Activated naive CD4-positive, alpha-beta T cell (primary cell): Measurements from ENCODE around the gene HYKK.
"Not testable (repeated sequence)": the region's sequence is repeated elsewhere in the genome, so short reads cannot be mapped to it uniquely, and the experiment has no call there.

Source experiments
- DNase-seq, 4 experiments: peaks; one replicate each; lab custom pipeline; 2025; lab: John Stamatoyannopoulos, UW

The HYKK gene

GRCh38 chr15:78540141-78540870, 32.9 kb downstream of the HYKK start, which contains the start of gene PSMA4:
Gene PSMA4 (plus strand): TSS chr15:78540444. CDS start chr15:78541928, 1,484 bp downstream.
- peak; percentile 84 to 94 (median 92) for DNase-seq

- DNase-seq, result no peak
These were observed 33.7 kb downstream of the HYKK start for GRCh38 chr15:78540871-78541743.

- DNase-seq, result no peak
These were observed 34.3 kb downstream of the HYKK start for GRCh38 chr15:78541744-78542034.

GRCh38 chr15:78542647-78543046, 35.3 kb downstream of the HYKK start:
- DNase-seq, result no peak

- no peak for DNase-seq
These were observed 42.8 kb downstream of the HYKK start for GRCh38 chr15:78550194-78550593.

GRCh38 chr15:78550815-78551214, 43.4 kb downstream of the HYKK start:
- DNase-seq, result no peak

- no peak for DNase-seq
These were observed 44.5 kb downstream of the HYKK start for GRCh38 chr15:78551902-78552301.

- no peak for DNase-seq
These were observed 45.2 kb downstream of the HYKK start for GRCh38 chr15:78552597-78552996.

- DNase-seq, result not testable (repeated sequence)
These were observed 52.8 kb downstream of the HYKK start for GRCh38 chr15:78560201-78560600.

- DNase-seq, result no peak
These were observed 54.1 kb downstream of the HYKK start for GRCh38 chr15:78561490-78561889.

- DNase-seq, result no peak
These were observed 55.7 kb downstream of the HYKK start for GRCh38 chr15:78563092-78563491.

- DNase-seq, result no peak
These were observed 57.3 kb downstream of the HYKK start for GRCh38 chr15:78564743-78565096.

GRCh38 chr15:78565097-78565950, 57.9 kb downstream of the HYKK start, which contains the start of gene CHRNA5:
Gene CHRNA5 (plus strand): TSS chr15:78565520. CDS start chr15:78565720, 200 bp downstream.
- DNase-seq, result peak in 3 of 4 experiments; percentile 3 to 28 (median 11)

- DNase-seq, result no peak
These were observed 58.8 kb downstream of the HYKK start for GRCh38 chr15:78565951-78566774.

- DNase-seq, result no peak
These were observed 60.2 kb downstream of the HYKK start for GRCh38 chr15:78567531-78567930.

GRCh38 chr15:78570710-78571109, 63.3 kb downstream of the HYKK start:
- no peak for DNase-seq

- DNase-seq, result no peak
These were observed 64.0 kb downstream of the HYKK start for GRCh38 chr15:78571382-78571781.

- DNase-seq, result no peak
These were observed 66.0 kb downstream of the HYKK start for GRCh38 chr15:78573416-78573815.

GRCh38 chr15:78574944-78575343, 67.6 kb downstream of the HYKK start:
- no peak for DNase-seq
